GM21360 (cell line): Measurements from ENCODE around the gene RNF207.

ENCODE experiments used
- ATAC-seq: cut with Tn5 transposase; IDR thresholded peaks from one replicate; pipeline ENCODE4 v1.9.1; 2021; ENCODE audit warnings: mild to moderate bottlenecking, moderate library complexity; ENCODE audit not compliant: unreplicated experiment

Gene RNF207

GRCh38 chr1:6172549-6172948, 33.4 kb upstream of the RNF207 start:
- no peak for ATAC-seq

- no peak for ATAC-seq
Measured at GRCh38 chr1:6174621-6175410, 31.1 kb upstream of the RNF207 start.

GRCh38 chr1:6175411-6175828, 30.5 kb upstream of the RNF207 start:
- no peak for ATAC-seq

- ATAC-seq, result no peak
Measured at GRCh38 chr1:6176779-6177178, 29.1 kb upstream of the RNF207 start.

- no peak for ATAC-seq
Measured at GRCh38 chr1:6177681-6178380, 28.1 kb upstream of the RNF207 start.

DNA sequence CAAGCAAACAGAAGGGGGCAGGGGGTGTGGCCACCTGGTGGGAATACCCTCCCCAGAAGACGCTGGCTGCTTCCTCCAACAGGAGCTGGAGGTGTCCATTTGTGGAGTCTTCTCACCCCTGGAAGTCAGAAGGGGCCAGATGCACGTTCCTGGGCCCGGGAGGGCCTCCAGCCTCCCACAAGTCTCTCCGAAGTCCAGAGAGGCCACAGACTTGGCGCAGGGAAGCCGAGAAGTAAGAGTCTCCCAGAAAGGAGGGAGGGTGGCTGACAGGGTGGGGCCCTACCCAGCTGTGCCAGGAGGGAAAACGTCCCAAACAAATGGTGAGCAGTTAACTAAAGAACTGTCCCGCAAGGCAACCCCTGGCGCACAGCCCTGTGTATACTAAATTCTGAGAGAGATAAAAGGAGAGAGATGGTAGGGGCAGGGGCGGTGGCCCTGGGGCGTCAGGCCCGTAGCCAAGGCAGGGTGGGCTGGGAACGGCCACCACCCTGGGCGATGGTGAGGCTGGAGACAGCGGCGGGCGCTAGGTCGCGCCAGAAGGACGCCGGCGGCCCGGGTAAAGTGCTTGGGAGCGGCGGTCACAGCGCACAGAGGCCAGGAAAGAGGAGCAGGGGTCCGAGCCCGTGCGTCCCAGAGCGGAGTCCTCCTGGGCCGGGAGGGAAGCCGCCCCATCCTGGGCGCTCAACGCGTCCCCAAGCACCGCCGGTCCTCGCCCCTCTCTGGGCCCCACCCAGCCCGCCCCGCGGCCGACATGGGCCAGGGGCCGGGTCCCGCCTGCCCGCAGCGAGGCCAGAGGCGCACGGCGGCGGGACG, 27.0 kb upstream of the RNF207 start:
- no peak for ATAC-seq

GRCh38 chr1:6179564-6180175, 26.2 kb upstream of the RNF207 start:
- no peak for ATAC-seq

- no peak for ATAC-seq
Measured at GRCh38 chr1:6180268-6180706, 25.6 kb upstream of the RNF207 start, which contains the start of gene CHD5. Gene CHD5, minus strand, starts transcription at chr1:6180321. Its CDS starts 298 bp downstream, at chr1:6180023.

GRCh38 chr1:6180707-6181311, 25.1 kb upstream of the RNF207 start:
- no peak for ATAC-seq

DNA sequence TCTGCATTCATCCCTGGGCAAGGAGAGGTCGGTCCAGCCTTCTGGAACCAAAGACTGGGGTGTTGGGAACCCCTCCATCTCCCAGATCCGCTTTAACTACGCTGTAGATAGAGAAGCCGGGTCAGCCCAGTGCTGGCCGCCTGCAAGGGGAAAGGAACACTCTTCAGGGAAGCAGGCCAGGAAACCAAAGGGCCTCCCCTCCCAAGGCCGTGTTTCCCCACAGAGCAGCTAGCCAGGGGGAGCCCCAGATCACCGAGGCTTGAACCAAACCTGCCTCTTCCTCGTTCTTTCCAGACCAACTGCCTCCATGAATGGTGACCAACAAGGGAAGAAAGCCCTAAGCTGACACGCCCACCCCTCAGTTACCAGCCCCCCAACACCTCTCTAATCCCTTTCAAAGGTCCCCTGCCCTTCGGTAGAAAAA, 24.6 kb upstream of the RNF207 start:
- no peak for ATAC-seq

DNA sequence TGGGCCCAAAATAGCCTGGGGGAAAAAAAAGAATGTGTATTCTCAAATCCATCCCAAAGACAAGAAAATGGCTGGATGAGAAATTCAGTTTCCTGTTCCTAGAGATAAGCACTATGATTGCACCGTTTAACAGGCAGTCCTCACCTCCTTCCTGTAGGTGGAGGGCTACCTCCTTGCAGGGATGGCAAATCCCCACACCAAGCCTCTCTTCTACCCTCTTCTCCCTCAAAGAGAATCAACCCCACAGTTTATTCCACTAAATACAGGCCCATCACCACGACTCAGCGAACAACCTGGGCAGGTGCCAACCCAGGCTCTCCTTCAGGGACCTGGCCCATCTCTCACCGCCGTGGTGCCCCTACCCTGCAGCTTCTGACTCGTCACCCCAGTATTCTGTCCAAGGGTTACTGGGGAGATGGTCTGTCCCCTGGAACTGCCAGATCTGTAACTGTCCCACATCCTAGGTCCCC, 22.4 kb upstream of the RNF207 start:
- ATAC-seq, result no peak

DNA sequence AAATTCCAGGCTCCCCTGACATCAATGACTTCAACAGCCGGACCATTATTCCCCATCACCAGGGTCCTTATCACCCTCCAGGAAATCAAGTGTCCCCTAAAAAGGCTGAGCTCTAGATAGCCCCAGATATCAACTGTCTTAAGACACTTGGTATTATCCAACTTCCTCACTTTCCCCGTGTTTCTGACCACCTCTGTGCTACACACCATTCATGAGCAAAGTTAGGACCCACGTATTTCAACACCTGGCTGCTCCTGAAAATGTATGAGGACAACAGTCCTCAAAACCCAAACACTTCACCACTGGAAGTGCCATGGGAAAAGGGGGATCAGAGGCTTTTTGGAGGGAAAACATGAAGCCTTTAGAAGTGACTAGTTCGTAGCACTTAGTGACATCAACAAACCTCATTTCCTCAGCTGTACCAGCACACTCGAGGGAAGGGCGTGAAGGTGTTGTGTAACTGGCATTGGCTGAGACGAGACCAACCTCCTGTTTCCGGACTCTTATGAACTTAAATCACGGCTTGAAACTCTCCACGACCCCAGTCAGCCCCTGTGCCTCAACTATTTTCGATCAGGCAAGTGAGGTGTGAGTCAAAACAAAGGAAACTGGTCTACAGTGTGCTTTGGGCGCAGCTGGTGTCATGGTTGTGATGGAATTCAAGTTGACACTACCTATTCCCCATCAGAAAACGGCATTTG, 21.7 kb upstream of the RNF207 start:
- ATAC-seq, result no peak

DNA sequence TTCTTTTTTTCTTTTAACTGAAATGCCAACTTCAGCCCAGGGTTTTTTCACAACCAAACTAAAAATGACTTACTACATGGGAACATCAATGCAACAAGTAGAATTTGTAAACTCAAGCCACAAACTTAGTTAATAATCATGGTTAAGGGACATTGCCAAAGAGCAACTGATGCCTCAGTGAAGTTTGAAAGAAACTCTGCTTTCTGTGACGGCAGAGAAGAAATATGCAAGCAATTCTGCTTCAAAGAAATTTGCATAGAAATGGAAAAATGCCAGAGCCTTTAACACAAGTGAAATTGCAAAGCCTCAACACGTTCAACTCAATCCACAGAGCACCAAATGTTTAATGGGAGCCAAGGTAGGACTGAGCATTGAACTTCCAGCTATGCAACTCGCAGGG, 20.8 kb upstream of the RNF207 start:
- no peak for ATAC-seq

GRCh38 chr1:6185635-6186382, 20.1 kb upstream of the RNF207 start:
- no peak for ATAC-seq

DNA sequence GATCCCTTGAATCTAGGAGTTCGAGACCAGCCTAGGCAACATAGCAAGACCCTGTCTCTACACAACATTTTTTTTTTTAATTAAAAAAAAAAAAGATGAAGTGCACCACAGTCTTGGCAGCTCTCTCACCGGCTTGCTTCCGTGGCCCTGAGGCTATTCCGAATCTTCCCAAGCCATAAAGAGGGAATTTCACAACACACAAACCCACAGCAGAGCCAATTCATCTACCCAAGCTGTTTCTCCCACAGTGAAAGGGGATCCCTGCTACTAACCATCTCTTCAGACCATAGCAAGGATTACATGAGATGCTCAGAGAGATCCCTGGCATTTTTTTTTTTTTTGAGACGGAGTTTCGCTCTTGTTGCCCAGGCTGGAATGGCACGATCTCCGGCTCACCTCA, 17.5 kb upstream of the RNF207 start:
- no peak for ATAC-seq

GRCh38 chr1:6191968-6192367, 14.0 kb upstream of the RNF207 start:
- no peak for ATAC-seq

- ATAC-seq, result no peak
Measured at GRCh38 chr1:6197746-6198427, 8.0 kb upstream of the RNF207 start.

DNA sequence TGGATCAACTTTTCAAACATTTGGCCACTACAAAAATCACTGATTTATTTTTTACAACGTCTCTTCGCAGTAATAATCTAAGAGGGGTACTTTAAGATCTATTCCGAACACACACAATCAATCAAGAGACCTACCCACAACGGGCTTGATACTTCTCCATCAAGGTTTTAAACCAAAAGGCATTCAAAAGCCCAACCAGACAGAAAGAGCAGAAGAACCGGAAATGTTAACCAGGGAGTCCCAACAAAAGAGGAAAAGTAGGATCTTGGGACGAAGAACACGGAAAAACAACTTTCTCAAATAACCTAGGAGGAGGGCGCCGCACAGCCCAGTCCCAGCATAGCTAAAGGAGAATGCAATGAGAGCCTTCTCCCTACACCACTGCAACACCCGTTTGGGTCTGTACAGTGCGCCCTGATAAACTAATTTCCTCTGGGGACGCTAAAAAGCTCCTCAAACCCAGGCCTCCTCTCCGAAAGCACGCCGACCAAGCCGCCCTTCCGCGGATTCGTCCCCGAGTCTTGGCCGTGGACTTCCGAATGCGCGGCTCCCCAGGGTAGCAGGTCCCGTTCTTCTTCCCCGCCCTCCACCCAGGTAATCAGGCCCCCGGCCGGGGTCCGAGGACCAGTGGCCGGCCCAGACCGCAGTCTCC, 7.1 kb upstream of the RNF207 start:
- ATAC-seq, result peak; percentile 15
